GM18868 (cell line): Measurements from ENCODE around the gene TADA2B.
A peak's percentile ranks its signal among the peaks of the same experiment; 100 is the strongest.

ENCODE experiments used
- ATAC-seq: cut with Tn5 transposase; IDR thresholded peaks from one replicate; pipeline ENCODE4 v1.9.1; 2021; ENCODE audit warnings: mild to moderate bottlenecking, moderate library complexity; ENCODE audit not compliant: unreplicated experiment

TADA2B gene

GRCh38 chr4:7043284-7044136, at the start of gene TADA2B:
TSS of gene TADA2B (plus strand) at chr4:7043372. CDS start at chr4:7043580, 208 bp downstream.
- ATAC-seq: peak; percentile 27

DNA sequence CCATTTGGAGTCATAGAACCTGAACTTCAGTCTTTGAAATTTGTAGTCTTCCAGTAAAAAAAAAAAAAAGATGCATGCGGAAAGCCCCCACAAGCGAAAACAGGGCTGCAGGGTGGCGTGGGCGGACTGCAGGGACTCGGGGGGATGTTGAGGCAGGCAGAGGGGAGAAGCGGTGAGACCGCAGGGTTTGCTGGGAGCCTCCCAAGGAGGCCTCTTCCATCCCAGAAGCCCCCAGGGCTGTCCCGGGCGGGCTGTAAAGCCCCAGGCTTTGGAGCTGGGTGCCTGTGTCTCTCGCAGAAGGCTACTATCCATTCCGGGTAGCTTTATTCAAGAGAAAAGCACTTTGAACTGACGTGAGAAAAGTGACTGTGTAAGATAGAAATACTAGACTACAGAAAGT, 46.7 kb upstream of the TADA2B start:
- no peak for ATAC-seq

GRCh38 chr4:6999172-7000086, 43.7 kb upstream of the TADA2B start:
- ATAC-seq: no peak

- ATAC-seq: no peak
Measured at GRCh38 chr4:7000421-7001176, 42.6 kb upstream of the TADA2B start.

DNA sequence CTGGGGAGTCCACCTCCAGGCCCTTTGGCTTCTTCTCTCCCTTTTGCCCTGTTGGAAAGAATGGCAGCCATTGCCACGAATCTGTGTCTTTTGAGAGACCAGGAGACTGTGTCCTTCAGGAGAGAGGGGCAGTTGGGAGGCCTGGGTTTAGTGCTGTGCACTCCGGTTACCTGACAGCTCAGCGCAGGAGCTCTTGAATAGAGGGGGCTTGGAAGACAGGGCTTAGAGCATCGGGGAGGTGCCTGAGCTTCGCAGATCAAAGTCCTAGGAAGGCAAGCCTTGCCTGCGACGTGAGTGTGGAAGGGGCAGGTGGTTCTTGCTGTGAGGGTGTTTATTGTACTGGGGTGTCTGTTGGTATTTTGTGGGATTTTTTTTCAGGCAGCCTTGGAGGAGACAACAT, 41.9 kb upstream of the TADA2B start:
- no peak for ATAC-seq

- ATAC-seq: no peak
Measured at GRCh38 chr4:7002336-7002735, 40.8 kb upstream of the TADA2B start.

DNA sequence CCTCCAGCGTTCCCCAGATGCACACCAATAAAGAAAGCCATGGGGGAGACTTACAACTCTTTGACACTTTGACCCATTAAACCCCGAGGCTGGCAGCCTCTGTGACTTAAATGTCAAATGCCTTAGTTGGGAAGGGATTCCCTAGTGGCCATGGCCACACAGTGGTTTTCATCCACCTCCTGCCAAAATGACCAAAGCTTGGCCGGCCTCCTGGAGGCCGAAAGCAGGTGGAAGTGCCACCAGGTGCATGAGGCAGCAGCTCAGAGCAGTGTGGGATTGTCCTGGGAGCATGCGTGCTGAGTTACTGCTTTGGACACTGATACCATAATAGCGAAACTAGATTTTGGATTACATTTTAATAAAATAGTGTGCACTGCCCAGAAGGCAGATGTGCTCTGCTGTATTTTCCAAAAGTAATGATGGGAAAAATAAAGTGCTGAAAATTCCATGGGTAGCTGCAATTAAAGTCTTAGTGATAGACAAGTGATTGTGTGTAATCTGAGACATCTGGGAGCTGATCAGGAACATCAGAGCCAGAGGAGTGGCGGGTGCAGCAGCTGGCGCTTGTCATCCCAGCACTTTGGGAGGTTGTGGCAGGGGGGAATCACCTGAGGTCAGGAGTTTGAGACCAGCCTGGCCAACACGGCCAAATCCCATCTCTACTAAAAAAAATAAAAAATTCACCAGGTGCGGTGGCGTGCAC, 39.8 kb upstream of the TADA2B start:
- no peak for ATAC-seq

DNA sequence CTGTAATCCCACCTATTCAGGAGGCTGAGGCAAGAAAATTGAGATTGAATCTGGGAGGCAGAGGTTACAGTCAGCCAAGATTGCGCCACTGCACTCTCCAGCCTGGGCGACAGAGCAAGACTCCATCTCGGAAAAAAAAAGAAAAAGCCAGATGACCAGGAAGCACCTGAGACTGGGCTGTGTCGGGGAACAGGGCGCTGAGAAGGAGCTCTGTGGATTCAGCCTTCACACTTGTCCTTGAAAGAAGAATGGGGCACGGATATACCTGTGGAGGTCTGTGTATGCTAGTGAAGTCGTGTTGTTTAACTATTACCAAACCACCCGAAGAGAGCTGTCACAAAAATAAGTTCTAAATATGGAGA, 39.3 kb upstream of the TADA2B start:
- ATAC-seq: no peak

DNA sequence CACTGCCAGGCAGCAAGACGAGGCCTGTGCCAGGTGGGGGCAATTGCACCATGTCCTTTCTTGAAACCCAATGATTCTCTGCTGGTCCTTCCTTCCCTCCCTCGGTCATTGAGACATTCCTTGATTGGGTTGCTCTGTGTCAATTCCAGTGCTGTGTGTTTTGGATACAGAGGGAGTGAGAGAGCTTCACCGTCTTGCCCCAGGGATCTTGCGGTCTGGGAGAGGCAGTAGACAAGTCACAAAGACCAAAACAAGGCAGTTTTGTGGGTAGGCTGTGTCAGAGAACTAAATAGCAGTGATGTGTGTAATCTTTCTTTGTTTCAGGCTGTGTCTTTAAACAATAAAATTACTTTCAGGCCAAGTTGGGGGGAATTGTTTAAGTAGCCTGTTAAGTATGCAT, 38.8 kb upstream of the TADA2B start:
- no peak for ATAC-seq

GRCh38 chr4:7005571-7005970, 37.6 kb upstream of the TADA2B start:
- no peak for ATAC-seq

DNA sequence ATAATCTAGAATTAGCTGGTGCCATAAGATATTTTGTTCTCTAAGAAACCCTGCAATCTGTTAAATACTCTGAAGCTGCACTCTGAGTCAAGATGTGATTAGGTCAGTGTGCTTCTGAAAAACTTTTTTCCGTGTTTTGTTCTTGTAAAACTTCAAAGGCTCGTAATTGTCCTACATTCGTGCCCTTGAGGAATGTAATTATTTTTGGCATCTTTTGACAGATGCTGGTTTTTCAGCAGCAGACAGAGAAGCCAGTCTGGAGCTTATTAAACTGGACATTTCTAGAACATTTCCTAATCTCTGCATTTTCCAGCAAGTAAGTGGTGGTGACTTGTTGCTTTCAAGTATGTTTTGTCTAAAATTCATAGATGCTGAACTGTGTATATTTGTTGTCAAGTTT, 36.8 kb upstream of the TADA2B start:
- no peak for ATAC-seq

GRCh38 chr4:7007142-7007907, 35.8 kb upstream of the TADA2B start:
- ATAC-seq: no peak

GRCh38 chr4:7007944-7008343, 35.2 kb upstream of the TADA2B start:
- ATAC-seq: no peak

GRCh38 chr4:7009564-7009963, 33.6 kb upstream of the TADA2B start:
- no peak for ATAC-seq

GRCh38 chr4:7013175-7013574, 30.0 kb upstream of the TADA2B start:
- no peak for ATAC-seq

GRCh38 chr4:7014815-7015214, 28.4 kb upstream of the TADA2B start:
- no peak for ATAC-seq

DNA sequence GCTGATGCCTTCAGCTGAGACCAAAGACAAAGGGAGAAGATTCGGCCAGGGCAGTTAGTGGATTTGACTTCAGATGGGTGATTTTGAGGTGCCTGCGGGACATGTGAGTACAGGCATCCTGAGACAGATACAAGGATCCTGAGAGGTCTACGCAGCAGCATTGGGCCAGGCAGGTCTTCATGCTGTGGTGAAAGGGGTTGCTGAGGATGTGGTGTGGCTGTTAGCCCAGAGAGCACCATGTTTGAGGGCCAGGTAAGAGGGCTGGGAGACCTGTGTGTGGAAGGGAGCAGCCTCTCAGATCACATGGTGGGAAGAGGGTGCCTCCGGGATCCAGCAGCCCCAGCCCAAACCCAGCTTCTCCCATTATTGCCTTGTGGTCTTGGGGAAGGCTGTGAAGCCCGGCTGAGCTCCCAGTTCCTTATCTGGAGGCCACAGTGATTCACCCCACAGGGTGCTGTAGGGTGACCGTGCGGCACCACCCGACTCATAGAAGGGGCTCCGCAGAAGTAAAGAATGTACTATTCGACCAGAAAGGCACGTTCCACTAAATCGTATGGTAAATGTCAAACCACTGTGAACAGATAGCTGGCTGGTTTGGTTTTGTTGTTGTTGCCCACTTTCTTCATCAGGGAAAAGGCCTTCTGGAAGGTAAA, 27.7 kb upstream of the TADA2B start:
- no peak for ATAC-seq

DNA sequence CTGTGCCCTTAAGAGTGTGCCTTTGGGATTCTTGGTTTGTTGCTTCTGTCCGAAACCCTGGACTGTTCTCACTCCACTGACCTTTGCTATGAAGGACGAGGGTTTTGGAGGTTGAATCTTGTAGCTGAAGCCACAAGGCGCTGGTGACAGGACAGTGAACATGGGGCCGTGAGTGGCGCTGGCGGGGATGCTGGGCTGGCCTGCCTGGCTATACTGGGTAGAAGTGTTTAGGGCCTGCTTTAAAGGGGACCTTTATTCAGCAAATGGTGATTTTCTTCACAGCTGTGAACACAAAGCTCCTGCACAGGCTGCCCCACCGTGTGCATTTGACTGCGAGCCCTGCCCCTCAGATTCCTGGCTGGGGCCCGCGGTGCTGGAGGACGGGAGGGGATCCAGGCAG, 27.1 kb upstream of the TADA2B start:
- no peak for ATAC-seq

DNA sequence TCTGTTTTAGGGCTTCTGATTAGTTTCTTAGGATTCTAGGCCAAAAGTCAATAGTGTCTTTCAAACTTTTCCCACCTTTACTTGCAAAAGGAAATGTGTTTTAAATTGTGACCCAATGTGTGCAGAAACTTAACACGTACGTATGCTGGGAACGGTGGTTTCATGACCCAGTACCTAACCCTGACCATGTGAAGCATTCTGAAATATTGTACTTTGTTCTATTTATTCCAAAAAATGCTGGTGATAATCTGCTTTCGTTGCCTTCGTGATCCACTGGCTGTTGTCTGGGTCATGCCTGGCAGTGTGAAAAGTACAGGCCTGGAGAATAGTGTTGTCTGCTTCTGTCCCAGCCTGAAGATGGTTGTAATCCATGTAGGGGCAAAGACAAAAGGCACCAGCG, 26.7 kb upstream of the TADA2B start:
- ATAC-seq: no peak
